GM19099 (cell line): Measurements from ENCODE around the gene DEPDC1B.

Experiments
- POLR2A ChIP-seq: IDR thresholded peaks from 3 replicates; pipeline ENCODE4 v1.6.1; 2011; ENCODE audit warnings: low read depth; ENCODE audit not compliant: insufficient read length; ENCODE audit errors: extremely low read depth

Gene DEPDC1B

DNA sequence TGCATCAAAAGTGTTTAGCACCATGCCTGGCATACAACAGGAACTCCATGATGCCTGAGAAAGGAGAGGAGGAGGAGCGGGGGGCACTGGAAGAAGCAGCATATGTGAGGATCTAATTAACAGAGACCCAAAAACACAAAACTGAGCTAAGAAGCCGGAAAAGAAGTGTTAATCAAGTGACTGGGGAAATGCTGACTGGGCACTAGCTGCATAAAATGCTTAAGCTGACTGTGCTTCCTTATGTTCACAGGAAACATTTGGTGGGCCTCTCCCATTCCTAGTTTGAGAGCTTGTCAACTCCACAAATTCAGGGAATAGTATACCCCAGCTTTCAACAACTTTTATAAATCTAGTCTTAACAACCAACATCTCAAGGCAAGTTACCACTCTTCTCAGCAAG is 26.6 kb downstream of the DEPDC1B start:
- TF ChIP-seq POLR2A: no peak

DNA sequence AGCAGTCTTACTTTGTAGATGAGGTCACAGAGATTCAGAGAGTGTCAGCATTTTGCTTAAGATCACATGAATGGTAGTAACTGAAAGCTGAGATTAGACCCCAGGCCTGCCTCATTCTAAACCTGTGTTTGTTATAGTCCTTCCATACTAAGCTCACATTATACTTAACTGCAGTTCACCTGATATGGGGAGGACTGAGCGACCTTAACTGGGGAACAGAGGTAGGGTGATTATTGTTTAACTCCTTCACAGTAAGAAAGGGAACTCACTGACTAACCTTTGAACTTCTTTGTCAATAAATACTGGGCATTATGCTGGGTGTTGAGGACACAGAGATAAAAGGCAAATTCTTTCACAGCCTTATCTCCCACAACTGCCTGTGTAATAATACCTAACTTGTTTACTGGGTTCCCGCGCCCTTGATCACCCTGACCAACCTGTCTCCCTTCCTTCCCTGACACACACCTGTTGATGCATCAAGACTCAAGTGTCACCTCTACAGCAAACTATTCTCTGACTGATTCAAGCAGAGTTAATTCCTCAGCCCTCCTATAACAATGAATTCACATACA is 27.2 kb downstream of the DEPDC1B start:
- no peak for TF ChIP-seq POLR2A

DNA sequence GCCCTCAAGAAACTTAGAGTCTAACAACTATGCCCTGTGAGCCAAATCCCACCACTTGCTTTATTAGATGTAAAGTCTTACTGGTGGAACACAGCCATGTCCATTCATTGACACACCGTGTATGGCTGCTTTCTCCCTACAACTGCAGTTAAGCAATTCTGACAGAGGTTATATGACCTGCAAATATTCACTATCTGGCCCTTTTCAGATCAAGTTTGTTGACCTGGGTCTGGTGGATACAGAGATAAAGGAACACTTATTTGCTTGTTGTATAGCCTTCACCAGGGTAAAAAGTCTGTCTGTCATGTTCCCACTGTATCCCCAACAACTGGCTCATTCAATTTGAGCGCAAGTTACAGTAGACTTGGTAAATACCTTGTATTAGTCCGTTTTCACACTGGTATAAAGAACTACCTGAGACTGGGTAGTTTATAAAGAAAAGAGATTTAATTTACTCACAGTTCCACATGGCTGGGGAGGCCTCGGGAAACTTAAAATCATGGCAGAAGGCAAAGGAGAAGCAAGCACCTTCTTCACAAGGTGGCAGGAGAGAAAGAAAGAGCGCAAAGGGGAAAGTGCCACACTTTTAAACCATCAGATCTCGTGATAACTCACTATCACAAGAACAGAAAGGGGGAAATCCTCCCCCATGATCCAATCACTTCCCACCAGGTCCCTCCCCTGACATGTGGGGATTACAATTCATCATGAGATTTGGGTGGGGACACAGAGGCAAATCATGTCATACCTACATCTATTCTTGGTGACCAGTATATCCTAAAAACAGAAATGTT is 27.9 kb downstream of the DEPDC1B start:
- no peak for TF ChIP-seq POLR2A

DNA sequence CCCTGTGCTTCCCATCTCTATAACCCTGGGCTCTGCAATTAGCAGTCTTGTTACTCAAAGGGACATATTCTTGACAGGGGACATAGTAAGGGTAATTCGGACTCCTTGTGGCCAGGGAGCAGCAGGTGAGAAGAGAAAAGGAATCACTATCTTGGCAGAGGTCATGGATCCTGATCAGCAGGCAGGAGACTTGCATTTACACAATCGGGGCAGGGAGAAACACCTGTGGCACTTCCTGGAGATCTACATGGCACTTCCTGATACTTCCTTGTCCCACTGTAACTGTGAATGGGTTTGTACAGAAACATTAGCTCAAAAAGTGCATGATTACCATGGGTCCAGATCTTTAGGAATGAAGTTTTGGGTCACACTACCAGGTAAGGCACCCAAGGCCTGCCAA is 29.2 kb downstream of the DEPDC1B start:
- no peak for TF ChIP-seq POLR2A

DNA sequence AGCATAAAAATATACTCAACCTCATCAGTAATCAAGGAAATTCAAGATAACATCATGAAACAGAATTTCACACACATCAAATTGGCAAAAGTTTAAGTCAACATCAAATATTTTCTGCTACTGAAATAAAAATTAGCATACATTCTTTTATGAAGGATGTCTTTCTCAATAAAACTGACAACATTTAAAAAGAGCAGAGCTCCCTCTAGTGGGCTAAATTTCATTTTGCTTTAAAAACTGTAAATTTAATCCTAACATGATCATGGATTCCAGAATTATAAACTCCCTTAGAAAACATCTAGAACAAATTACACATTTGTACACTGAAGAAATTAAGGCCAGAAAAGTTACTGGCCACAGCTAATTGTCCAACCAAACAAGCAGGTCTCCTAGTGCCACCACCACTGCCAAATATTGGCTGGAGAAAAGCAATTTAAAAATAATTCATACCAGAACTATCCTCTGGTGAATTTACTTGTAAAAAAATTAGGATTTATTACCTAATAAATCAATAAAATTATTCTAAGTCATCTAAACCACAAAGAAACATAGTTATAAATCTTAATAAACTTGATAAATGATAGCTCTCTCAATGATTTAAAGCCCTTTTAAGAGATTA is 31.2 kb downstream of the DEPDC1B start:
- TF ChIP-seq POLR2A: no peak

DNA sequence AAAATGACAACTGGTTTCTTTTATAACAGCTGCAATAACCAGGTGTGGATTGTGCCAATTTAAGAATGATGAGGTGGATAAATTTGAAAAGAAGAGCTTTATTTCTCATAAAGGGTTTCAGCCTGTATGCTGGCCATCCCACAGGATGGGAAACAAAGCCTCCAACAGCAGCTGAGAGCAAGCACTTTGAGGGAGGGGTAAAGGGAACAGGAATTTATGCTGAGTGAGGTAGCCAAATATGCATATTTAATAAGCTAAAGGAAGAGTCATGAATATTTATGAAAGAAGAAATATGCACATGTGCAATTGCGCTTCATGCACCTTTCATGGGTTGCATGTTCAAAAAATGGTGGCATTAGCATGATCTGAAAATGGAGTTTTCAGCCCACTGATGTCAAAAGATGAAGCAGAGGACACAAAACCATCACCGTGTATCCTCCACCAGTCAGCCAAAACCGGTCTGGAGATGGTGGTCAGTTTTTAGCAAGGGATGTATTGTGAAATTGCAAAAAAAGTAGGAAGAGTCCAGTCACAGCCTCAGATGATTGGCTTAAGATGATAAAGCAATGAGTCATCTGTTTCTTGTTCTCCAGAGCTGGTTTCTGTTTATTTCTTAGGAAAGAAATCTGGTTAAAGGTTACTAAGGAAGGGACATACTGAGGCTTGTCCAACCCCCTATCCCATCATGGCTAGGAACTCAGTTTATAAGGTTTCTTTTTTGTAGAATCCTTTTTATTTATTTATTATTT is 47.9 kb downstream of the DEPDC1B start:
- TF ChIP-seq POLR2A: no peak

DNA sequence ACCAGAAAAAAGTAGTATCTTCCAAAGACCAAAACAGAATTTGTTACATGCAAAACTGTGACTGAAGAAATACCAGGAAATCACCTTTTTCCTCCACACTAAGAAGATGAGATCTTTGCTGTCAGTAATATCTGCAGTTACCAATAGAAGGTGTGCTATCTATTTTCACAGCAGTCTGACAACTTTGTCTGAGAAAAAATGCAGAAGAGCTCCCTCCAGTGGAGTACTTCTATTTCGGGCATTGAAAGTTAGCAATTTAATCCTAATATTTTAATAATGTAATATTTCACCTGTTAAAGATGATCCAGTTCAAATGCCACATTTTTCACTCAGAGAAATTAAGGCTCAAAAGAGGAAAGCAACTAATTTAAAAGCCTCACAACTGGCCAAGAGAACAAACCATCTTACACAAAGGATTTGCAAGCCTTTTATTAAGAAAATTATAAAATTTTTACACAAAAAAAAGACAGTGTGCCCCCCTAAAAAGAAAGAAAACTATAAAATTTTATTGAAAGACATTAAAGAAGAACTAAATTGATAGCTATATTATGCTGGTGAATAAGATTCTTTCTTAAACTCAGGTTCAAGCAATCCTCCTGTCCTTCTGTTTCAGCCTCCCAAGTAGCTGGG is 50.6 kb downstream of the DEPDC1B start:
- no peak for TF ChIP-seq POLR2A

DNA sequence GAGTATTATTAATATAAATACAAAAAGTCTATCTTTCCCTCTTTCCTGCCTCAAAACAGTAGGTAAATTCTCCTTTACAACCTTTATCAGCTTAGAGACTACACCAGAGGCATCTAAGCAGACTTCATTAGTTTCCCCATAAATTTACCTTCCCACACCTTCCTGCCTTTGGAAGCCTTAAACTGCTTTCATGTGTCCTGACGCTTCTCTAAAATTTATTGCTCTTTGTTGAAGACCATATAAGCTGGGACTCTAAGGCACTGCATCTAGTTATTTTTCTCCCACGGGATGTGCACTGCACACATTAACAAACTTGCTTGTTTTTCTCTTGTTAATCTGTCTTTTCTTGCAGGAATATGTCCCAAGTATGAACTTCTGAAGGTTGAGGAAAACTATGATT is 51.8 kb downstream of the DEPDC1B start:
- no peak for TF ChIP-seq POLR2A

DNA sequence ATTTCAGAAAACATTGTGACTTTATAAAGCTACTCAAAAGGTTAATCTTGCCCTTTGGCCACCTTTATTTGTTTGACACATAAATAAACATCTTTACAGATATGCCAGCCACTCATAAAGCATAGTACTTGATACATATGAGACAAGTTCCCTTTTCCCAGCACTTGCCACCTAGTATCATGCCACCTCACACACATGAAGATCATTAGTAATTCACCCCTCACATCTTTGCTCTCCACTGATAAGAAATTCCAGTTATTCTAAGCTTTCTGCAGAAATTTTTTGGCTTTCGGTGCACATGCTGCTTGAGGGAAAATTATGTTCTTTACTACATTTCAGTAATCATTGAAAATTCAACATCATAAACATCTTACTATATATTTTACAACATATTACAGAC is 59.1 kb downstream of the DEPDC1B start:
- no peak for TF ChIP-seq POLR2A

DNA sequence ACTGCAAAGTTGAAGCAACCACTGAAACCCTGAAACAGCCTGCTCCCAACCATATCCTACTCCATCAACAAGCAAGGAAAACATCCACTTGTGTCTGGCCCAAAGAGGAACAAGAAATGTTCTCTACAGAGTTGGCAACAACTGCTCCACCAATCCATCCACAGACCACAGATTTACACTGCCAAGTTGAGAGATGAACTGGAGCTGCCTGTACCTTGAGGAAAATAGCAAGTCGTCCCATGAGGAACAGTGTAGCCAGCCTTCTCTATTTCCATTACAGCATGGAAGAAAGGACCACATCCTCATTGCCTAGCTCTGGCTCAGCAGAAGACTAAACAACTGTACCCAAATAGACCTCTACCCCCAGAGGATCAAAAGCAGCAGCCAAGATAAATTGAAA is 60.4 kb downstream of the DEPDC1B start:
- TF ChIP-seq POLR2A: no peak

DNA sequence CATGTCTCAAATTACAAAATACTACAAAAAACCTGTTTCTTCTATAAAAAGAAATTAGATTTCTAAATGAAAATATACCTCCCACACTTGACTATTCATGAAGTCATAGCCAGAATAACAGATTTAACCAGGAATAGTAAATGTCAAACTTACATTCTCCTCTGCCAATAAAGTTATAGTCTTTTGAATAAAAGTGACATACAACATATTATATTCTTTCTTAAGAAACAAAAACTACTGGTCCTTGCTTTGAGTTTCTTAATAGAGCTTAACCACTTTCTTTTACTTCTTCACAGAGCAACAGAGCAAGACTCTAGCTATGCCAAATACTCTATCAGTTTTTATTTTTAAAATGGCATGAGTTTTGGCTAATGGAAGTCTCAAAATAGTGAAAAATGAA is 61.7 kb downstream of the DEPDC1B start:
- no peak for TF ChIP-seq POLR2A

DNA sequence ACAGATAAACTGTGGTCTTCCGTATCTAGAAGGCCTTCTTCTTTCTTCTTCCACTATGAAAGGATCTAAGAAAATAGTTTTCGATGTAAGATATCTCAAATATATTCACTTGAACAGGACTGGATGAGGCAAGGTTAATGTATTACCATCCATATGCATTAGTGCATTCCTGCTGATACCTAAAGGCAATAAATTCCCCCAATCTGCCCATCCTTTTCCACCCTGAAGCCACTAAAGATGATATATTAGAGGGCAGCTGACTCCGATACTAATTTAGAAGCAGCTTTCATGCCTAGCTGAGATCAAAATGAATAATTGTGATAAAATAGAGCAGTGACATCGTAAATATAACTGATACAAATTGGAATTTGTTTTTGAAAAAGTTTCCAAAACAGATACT is 63.3 kb downstream of the DEPDC1B start:
- TF ChIP-seq POLR2A: no peak

DNA sequence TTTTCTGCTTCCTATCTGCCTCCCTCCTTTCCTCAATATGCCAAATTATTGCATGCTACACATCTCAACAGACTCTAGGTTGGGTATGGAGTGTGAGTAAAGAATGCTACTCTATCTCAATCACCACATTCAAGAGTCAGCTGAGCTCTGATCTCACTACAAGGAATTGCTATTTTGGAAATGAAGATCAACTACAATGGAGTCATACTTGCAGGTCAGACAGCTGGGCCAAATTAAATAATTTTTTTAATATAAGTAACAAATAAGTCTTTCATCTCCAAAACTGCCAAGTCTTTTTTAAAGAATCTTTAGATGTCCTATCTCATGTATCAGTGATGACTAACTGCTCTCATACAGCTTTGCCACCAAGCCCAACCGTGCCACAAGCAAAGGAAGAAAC is 64.0 kb downstream of the DEPDC1B start:
- TF ChIP-seq POLR2A: no peak

DNA sequence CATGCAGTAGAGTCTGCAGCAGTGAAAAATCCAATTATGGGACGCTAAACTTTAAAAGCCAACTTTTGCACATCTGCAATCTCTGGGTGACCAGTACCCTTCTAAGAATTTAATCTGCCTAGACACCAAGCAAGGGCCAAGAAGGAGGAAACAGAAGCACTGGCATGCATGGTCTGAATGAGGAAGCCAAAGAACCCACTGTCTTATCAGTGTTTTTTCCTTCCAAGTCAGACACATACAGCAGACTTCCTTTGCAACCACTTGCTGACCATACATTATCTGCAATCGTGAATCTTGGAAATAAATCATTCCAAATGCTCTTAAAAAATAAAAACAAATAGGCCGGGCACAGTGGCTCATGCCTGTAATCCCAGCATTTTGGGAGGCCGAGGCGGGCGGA is 65.9 kb downstream of the DEPDC1B start:
- TF ChIP-seq POLR2A: no peak

DNA sequence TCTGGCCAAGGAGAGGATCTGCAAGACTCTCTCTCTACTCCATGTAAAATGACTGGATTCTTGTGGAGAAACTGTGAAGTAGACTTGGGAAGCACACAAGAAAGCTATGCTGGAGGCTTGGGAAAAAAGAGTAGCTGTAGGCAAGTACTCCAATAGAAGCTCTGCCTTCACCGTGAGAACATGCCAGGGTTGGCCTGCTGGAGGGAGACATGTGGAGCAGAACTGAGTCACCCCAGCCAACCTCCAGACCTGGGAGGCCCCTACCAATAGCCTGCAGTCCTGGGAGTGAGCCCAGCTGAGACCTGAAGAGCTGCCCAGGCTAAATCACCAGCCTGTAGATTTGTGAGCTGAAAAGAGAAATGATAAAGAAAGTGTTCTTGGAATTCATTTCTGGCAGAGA is 66.6 kb downstream of the DEPDC1B start:
- TF ChIP-seq POLR2A: no peak
